CD4-positive, CD25-positive, alpha-beta regulatory T cell (primary cell): ENCODE results near the gene ITGB2. TPM values are rescaled to one million over a fixed set of nuclear protein-coding genes. Genes with fewer than 3 reads are reported as not detected.

Experiments used
- ATAC-seq, 2 donors: fragments of 150-1000 bp; cut with Tn5 transposase; one replicate each; pipeline ENCODE4 v1.10.0; 2021; ENCODE audit warnings: low read depth in 2 of 2, moderate number of reproducible peaks in 2 of 2, moderate library complexity in 1 of 2
- DNase-seq, 3 donors: peaks; one replicate each; pipeline versions ENCODE4 v3.0.0 to v3.0.0-alpha.2; 2012 to 2022; ENCODE audit warnings: mixed read lengths in 1 of 3
- H3K27ac ChIP-seq: one replicate; pipeline ENCODE4 v1.7.0; 2013; ENCODE audit warnings: mild to moderate bottlenecking, low read length; ENCODE audit not compliant: insufficient read depth, poor library complexity, severe bottlenecking
- H3K27me3 ChIP-seq: one replicate; pipeline ENCODE4 v1.7.0; 2013; ENCODE audit warnings: low read length; ENCODE audit not compliant: control insufficient read depth, insufficient read depth
- H3K36me3 ChIP-seq: one replicate; pipeline ENCODE4 v1.7.0; 2013; ENCODE audit warnings: mild to moderate bottlenecking, low read length, moderate library complexity; ENCODE audit not compliant: control insufficient read depth, insufficient read depth
- H3K4me1 ChIP-seq: 2 replicates; pipeline ENCODE4 v1.7.0; 2013; ENCODE audit warnings: mild to moderate bottlenecking, low read length; ENCODE audit not compliant: insufficient read depth, control insufficient read depth, poor library complexity, severe bottlenecking
- H3K4me3 ChIP-seq: one replicate; pipeline ENCODE4 v1.7.0; 2013; ENCODE audit warnings: low read depth, mild to moderate bottlenecking, low read length, moderate library complexity
- H3K9me3 ChIP-seq, 2 experiments: 1 replicate in 1 of 2; 2 replicates in 1 of 2; pipeline ENCODE4 v1.7.0; 2013; ENCODE audit warnings: low read length in 2 of 2, mild to moderate bottlenecking in 1 of 2, moderate library complexity in 1 of 2; ENCODE audit not compliant: control insufficient read depth in 2 of 2
- H3K27ac Mint-ChIP-seq, 3 donors: one replicate each; pipeline ENCODE4 v1.8.0; 2020 to 2022; ENCODE audit warnings: mild to moderate bottlenecking in 3 of 3, mixed read lengths in 3 of 3, moderate library complexity in 2 of 3
- H3K27me3 Mint-ChIP-seq: one replicate; pipeline ENCODE4 v1.8.0; 2022; ENCODE audit warnings: mild to moderate bottlenecking, mixed read lengths
- H3K36me3 Mint-ChIP-seq: one replicate; pipeline ENCODE4 v1.8.0; 2020; ENCODE audit warnings: mixed read lengths
- H3K4me1 Mint-ChIP-seq, 4 donors: one replicate each; pipeline ENCODE4 v1.8.0; 2020 to 2022; ENCODE audit warnings: mixed read lengths in 4 of 4, mild to moderate bottlenecking in 1 of 4
- H3K4me3 Mint-ChIP-seq, 4 donors: one replicate each; pipeline ENCODE4 v1.8.0; 2020 to 2022; ENCODE audit warnings: mild to moderate bottlenecking in 4 of 4, mixed read lengths in 4 of 4, moderate library complexity in 3 of 4
- H3K9me3 Mint-ChIP-seq, 7 donors: one replicate each; pipeline ENCODE4 v1.8.0; 2020 to 2022; ENCODE audit warnings: mixed read lengths in 7 of 7, mild to moderate bottlenecking in 3 of 7, moderate library complexity in 2 of 7
- polyA plus RNA-seq, 4 donors: library from polyadenylated mRNA; unstranded; fragments of 300-500 nt; fragmentation: Illumina TruSeq; gene quantifications; one replicate each; pipeline ENCODE4 v1.2.3, GENCODE V29; 2021
- total RNA-seq: library from RNA; stranded (reverse); gene quantifications from one replicate; pipeline ENCODE4 v1.2.3, GENCODE V29; 2022

Gene ITGB2
- total and polyA plus RNA-seq, 5 donors from 2014 or later = 411 to 519 (median 425) TPM

GRCh38 chr21:44941567-44941966 lies 20.9 kb upstream of the ITGB2 start:
- H3K27ac ChIP-seq = no peak overlapping the region
- H3K36me3 ChIP-seq = peaks cover 14% of the 10 kb centered on the region
- peak overlapping the region; percentile 90 for H3K4me3 ChIP-seq
- H3K4me1 ChIP-seq = peaks cover 30% of the 10 kb centered on the region
- peaks cover 14 to 59% (median 34%) of the 10 kb centered on the region in 4 donors for H3K4me1 Mint-ChIP-seq
- H3K4me3 Mint-ChIP-seq = peak overlapping the region; percentile 85 to 94 (median 92)
- ATAC-seq (no peak), DNase-seq (no peak)
- peaks cover 11% of the 10 kb centered on the region for H3K36me3 Mint-ChIP-seq
- H3K9me3 Mint-ChIP-seq = peaks cover 0 to 1% (median 0%) of the 10 kb centered on the region in 7 donors
- H3K27me3 Mint-ChIP-seq = no peaks in the 10 kb centered on the region
- H3K9me3 ChIP-seq = no peaks in the 10 kb centered on the region
- H3K27me3 ChIP-seq = no peaks in the 10 kb centered on the region
- H3K27ac Mint-ChIP-seq = peak overlapping the region in 2 of 3 donors; percentile 47 to 93

GRCh38 chr21:44940116-44940631 lies 19.5 kb upstream of the ITGB2 start:
- peak overlapping the region; percentile 89 to 94 (median 92) for H3K4me3 Mint-ChIP-seq
- DNase-seq = peak in 2 of 3 donors; percentile 16 to 35
- H3K4me1 ChIP-seq = peaks cover 30% of the 10 kb centered on the region
- no peaks in the 10 kb centered on the region for H3K27me3 ChIP-seq
- peaks cover 14 to 53% (median 33%) of the 10 kb centered on the region in 4 donors for H3K4me1 Mint-ChIP-seq
- H3K27ac Mint-ChIP-seq = peak overlapping the region in 2 of 3 donors; percentile 83 to 85
- H3K4me3 ChIP-seq = peak overlapping the region; percentile 90
- H3K27me3 Mint-ChIP-seq = no peaks in the 10 kb centered on the region
- H3K9me3 Mint-ChIP-seq = peaks cover 0 to 1% (median 0%) of the 10 kb centered on the region in 7 donors
- peaks cover 12% of the 10 kb centered on the region for H3K36me3 ChIP-seq
- H3K9me3 ChIP-seq = no peaks in the 10 kb centered on the region
- peak; percentile 18 to 19 for ATAC-seq
- H3K27ac ChIP-seq = peak overlapping the region; percentile 67
- H3K36me3 Mint-ChIP-seq = peaks cover 11% of the 10 kb centered on the region

- Mint-ChIP-seq H3K4me1 (peaks cover 14 to 48% (median 33%) of the 10 kb centered on the region in 4 donors), H3K27me3 (no peaks in the 10 kb centered on the region), H3K4me3 (peak within 1 kb of the TSS; percentile 89 to 97 (median 93)), H3K27ac (peak within 1 kb of the TSS; percentile 76 to 95 (median 85)), H3K9me3 (peaks cover 0 to 1% (median 0%) of the 10 kb centered on the region in 7 donors), H3K36me3 (peaks cover 7% of the 10 kb centered on the region)
- peaks cover 30% of the 10 kb centered on the region for H3K4me1 ChIP-seq
- DNase-seq (peak; percentile 69 to 90 (median 80)), ATAC-seq (peak; percentile 92 to 94)
- H3K36me3 ChIP-seq = peaks cover 9% of the 10 kb centered on the region
- no peaks in the 10 kb centered on the region for H3K9me3 ChIP-seq
- no peaks in the 10 kb centered on the region for H3K27me3 ChIP-seq
- H3K4me3 ChIP-seq = peak within 1 kb of the TSS; percentile 90
- peak within 1 kb of the TSS; percentile 67 for H3K27ac ChIP-seq
Observed at GRCh38 chr21:44939532-44940115, 18.9 kb upstream of the ITGB2 start, which contains the start of gene SLX9. Gene SLX9 (plus strand): TSS chr21:44940029. CDS start chr21:44940058, 29 bp downstream.

GRCh38 chr21:44938772-44939531 lies 18.3 kb upstream of the ITGB2 start:
- peaks cover 30% of the 10 kb centered on the region for H3K4me1 ChIP-seq
- ATAC-seq (no peak), DNase-seq (no peak)
- no peaks in the 10 kb centered on the region for H3K27me3 Mint-ChIP-seq
- peak overlapping the region; percentile 76 to 95 (median 85) for H3K27ac Mint-ChIP-seq
- H3K27ac ChIP-seq = peak overlapping the region; percentile 67
- peaks cover 14 to 47% (median 30%) of the 10 kb centered on the region in 4 donors for H3K4me1 Mint-ChIP-seq
- H3K4me3 ChIP-seq = peak overlapping the region; percentile 53
- H3K9me3 ChIP-seq = no peaks in the 10 kb centered on the region
- H3K36me3 ChIP-seq = peaks cover 3% of the 10 kb centered on the region
- no peaks in the 10 kb centered on the region for H3K27me3 ChIP-seq
- peaks cover 7% of the 10 kb centered on the region for H3K36me3 Mint-ChIP-seq
- peaks cover 0 to 1% (median 0%) of the 10 kb centered on the region in 7 donors for H3K9me3 Mint-ChIP-seq
- peak overlapping the region; percentile 89 to 97 (median 92) for H3K4me3 Mint-ChIP-seq

- no peak overlapping the region for H3K27ac ChIP-seq
- DNase-seq (no peak), ATAC-seq (no peak)
- H3K36me3 Mint-ChIP-seq = no peaks in the 10 kb centered on the region
- no peaks in the 10 kb centered on the region for H3K27me3 ChIP-seq
- no peaks in the 10 kb centered on the region for H3K9me3 ChIP-seq
- no peak overlapping the region for H3K4me3 ChIP-seq
- no peak overlapping the region for H3K27ac Mint-ChIP-seq
- peaks cover 0 to 4% (median 0%) of the 10 kb centered on the region in 7 donors for H3K9me3 Mint-ChIP-seq
- peaks cover 3 to 24% (median 12%) of the 10 kb centered on the region in 4 donors for H3K4me1 Mint-ChIP-seq
- H3K4me3 Mint-ChIP-seq = no peak overlapping the region
- peaks cover 36% of the 10 kb centered on the region for H3K4me1 ChIP-seq
- H3K36me3 ChIP-seq = no peaks in the 10 kb centered on the region
- H3K27me3 Mint-ChIP-seq = no peaks in the 10 kb centered on the region
Observed at GRCh38 chr21:44935533-44935927, 14.8 kb upstream of the ITGB2 start.

GRCh38 chr21:44934797-44935532 lies 14.3 kb upstream of the ITGB2 start:
- no peaks in the 10 kb centered on the region for H3K9me3 ChIP-seq
- H3K27ac Mint-ChIP-seq = no peak overlapping the region

GRCh38 chr21:44934276-44934675 lies 13.6 kb upstream of the ITGB2 start:
- H3K9me3 ChIP-seq = no peaks in the 10 kb centered on the region
- no peaks in the 10 kb centered on the region for H3K36me3 Mint-ChIP-seq
- peaks cover 0 to 32% (median 17%) of the 10 kb centered on the region in 4 donors for H3K4me1 Mint-ChIP-seq
- DNase-seq = no peak
- H3K4me1 ChIP-seq = peaks cover 41% of the 10 kb centered on the region
- no peaks in the 10 kb centered on the region for H3K36me3 ChIP-seq
- H3K27ac ChIP-seq = no peak overlapping the region
- H3K4me3 Mint-ChIP-seq = peak overlapping the region in 2 of 4 donors; percentile 32 to 80
- no peak overlapping the region for H3K4me3 ChIP-seq
- H3K9me3 Mint-ChIP-seq = peaks cover 0 to 4% (median 0%) of the 10 kb centered on the region in 7 donors
- H3K27me3 Mint-ChIP-seq = no peaks in the 10 kb centered on the region
- no peak for ATAC-seq
- no peak overlapping the region for H3K27ac Mint-ChIP-seq
- H3K27me3 ChIP-seq = no peaks in the 10 kb centered on the region

More at GRCh38 chr21:44934797-44935532, 14.3 kb upstream of the ITGB2 start:
- Histone ChIP-seq H3K4me3 (no peak overlapping the region), H3K4me1 (peaks cover 38% of the 10 kb centered on the region), H3K36me3 (no peaks in the 10 kb centered on the region), H3K27me3 (no peaks in the 10 kb centered on the region), H3K27ac (no peak overlapping the region)
- H3K27me3 Mint-ChIP-seq = no peaks in the 10 kb centered on the region
- no peak for ATAC-seq
- H3K4me3 Mint-ChIP-seq = peak overlapping the region in 2 of 4 donors; percentile 32 to 80
- peaks cover 0 to 4% (median 0%) of the 10 kb centered on the region in 7 donors for H3K9me3 Mint-ChIP-seq
- peaks cover 0 to 26% (median 15%) of the 10 kb centered on the region in 4 donors for H3K4me1 Mint-ChIP-seq
- H3K36me3 Mint-ChIP-seq = no peaks in the 10 kb centered on the region
- DNase-seq = no peak
